Fibroblast of mammary gland (primary cell): Measurements from ENCODE around the gene COL23A1.

Experiments
- DNase-seq: peaks from one replicate; pipeline ENCODE4 v3.0.0-alpha.2; 2010; ENCODE audit warnings: low read depth
- H3K4me3 ChIP-seq: 2 replicates; pipeline ENCODE4 v1.5.1; 2011; ENCODE audit warnings: low read depth, mild to moderate bottlenecking, low read length, moderate library complexity; ENCODE audit not compliant: control insufficient read depth
- TF ChIP-seq, protein P1 (sequence below): conservative IDR thresholded peaks from 2 replicates; pipeline ENCODE4 v1.5.1; 2011; ENCODE audit warnings: low read depth, low read length, inconsistent platforms; ENCODE audit not compliant: control insufficient read depth, insufficient read depth

The COL23A1 gene

GRCh38 chr5:178581621-178582020, 8.6 kb downstream of the COL23A1 start:
- TF ChIP-seq, protein P1, sequence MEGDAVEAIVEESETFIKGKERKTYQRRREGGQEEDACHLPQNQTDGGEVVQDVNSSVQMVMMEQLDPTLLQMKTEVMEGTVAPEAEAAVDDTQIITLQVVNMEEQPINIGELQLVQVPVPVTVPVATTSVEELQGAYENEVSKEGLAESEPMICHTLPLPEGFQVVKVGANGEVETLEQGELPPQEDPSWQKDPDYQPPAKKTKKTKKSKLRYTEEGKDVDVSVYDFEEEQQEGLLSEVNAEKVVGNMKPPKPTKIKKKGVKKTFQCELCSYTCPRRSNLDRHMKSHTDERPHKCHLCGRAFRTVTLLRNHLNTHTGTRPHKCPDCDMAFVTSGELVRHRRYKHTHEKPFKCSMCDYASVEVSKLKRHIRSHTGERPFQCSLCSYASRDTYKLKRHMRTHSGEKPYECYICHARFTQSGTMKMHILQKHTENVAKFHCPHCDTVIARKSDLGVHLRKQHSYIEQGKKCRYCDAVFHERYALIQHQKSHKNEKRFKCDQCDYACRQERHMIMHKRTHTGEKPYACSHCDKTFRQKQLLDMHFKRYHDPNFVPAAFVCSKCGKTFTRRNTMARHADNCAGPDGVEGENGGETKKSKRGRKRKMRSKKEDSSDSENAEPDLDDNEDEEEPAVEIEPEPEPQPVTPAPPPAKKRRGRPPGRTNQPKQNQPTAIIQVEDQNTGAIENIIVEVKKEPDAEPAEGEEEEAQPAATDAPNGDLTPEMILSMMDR, result no peak
- no peak for DNase-seq
- no peak overlapping the region for H3K4me3 ChIP-seq

DNA sequence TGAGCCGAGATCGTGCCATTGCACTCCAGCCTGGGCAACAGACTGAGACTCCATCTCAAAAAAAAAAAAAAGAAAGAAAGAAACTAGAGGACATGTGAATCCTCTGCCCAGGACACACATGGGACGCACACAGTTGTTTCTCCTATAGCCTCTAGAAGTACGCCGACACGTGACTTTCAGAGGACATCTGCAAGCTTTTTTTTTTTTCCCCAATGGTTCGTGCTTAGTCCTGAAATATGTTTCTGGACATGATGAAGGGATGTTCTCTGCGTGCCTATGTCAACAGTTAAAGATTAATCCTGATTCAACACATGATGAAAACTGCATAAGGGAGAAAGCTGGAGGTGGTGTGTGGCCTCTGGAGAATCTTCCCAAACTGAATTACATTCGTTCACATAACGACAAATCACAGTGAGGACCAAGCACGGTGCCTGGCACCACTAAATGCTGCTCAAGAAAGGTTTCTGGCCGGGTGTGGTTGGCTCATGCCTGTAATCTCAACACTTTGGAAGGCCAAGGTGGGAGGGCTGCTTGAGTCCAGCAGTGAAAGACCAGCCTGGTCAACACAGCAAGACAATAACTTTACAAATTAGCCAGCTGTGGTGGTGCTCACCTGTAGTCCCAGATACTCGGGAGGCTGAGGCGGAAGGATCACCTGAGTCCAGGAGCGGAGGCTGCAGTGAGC, 9.8 kb downstream of the COL23A1 start:
- no peak for DNase-seq
- H3K4me3 ChIP-seq, result no peak overlapping the region
- TF ChIP-seq, protein P1, result no peak

DNA sequence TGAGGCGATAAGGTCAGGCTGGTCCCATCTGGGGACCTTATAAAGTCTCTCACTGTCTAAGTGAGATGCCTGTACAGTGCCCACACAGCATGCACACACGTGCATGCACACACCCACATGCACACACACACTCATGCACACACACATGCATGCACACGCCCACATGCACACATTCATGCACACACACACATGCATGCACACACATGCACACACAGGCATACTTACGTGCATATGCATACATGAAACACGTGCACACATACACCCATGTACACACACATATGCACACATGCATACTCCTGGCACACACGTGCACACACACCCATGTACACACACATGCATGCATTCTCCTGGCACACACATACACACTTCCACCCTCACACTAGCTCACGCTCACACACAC, 12.2 kb downstream of the COL23A1 start:
- no peak overlapping the region for H3K4me3 ChIP-seq
- TF ChIP-seq, protein P1, result no peak
- no peak for DNase-seq

GRCh38 chr5:178577376-178577839, 12.8 kb downstream of the COL23A1 start:
- no peak overlapping the region for H3K4me3 ChIP-seq
- no peak for DNase-seq
- TF ChIP-seq, protein P1, result no peak

DNA sequence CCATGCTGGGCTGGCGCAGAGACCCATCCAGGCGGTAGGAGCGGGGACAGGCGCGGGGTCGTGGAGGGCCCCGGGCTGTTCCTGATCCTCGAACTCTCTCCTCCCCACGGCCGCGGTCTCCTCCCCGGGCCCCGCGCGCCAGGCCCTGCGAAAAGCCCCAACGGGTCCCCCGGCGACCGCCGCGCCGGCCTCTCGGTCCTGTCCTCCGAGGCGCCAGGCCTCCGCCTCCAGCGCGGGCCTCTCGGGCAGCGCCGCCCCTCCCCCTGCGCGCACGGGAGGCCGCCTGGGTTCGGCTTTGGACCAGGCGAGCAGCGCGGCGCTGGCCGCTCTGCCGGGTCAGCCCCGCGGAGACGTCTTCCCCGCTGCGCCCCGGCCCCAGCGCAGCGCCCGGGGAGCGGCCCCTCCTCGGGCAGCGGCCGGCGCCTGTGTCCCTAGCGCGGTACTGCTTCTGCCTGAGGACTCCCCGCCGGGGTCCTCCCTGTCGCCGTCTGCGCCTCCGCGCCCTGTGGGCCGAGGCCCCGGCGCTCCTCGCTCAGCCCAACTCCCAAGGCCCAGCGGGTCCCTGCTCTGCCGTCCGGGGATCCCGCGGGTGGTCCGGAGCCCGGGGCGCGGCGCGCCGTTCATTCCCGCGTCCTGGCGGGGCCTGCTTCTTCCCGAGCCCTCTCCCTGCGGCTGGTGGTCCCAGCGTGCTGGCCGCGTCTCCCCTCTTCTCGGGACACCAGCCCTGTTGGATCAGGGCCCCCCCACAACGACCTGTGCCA, 13.4 kb downstream of the COL23A1 start:
- TF ChIP-seq, protein P1, result no peak
- H3K4me3 ChIP-seq, result no peak overlapping the region
- DNase-seq, result no peak

- no peak overlapping the region for H3K4me3 ChIP-seq
- TF ChIP-seq, protein P1, result no peak
- DNase-seq, result no peak
Measured at GRCh38 chr5:178573216-178573615, 17.0 kb downstream of the COL23A1 start.
